ENCODE measurements around the gene TAS2R38. TPM values are rescaled to one million over a fixed set of nuclear protein-coding genes. Genes with fewer than 3 reads are reported as not detected.
A peak's percentile ranks its signal among the peaks of the same experiment; 100 is the strongest.

The TAS2R38 gene
- total and polyA plus RNA-seq, 3 donors from 2014 or later = not detected

DNA sequence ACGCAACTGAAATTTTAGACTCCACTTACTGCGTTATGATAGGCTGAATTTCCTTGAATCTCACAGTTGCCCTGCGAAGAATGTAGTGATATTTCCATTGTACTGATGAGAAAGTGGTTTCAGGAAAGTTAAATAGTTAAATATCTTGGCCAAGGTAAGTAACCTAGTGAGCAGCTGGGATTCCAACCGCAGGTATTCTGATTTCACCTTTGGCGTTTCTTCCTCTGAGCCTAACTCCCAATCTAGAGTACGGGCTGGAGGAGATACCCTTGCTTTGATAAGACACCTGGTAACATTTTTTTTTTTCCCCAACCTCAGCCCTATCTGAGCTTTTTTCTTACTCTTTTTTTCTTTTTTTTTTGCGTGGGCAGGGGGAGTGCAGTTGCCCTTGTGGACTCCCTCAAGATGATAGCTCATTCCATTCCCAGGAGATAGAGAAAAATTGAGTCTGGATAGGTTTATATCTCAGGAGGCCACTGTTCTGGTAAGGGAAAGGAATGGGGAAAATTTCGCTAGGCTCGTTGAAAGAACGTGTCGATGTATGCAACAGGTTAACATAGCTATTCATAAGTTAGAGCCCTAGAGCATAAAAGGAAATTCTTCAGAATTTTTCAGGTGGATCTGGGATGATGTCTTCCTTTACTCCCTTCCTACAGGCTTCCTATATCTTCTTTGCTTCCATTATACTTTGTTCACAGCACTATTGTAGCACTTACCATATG, 3.1 kb upstream of the TAS2R38 start:
- Histone ChIP-seq H3K27ac (no peak overlapping the region), H3K4me3 (peak overlapping the region; percentile 20 to 49), H3K9me3 (no peaks in the 10 kb centered on the region), H3K27me3 (no peaks in the 10 kb centered on the region), H3K36me3 (ENCODE audit: low read depth, missing control alignments) (no peaks in the 10 kb centered on the region), H3K4me1 (peaks cover 4% of the 10 kb centered on the region)
- WGBS, 2 donors = 21 to 31% methylated on average over 11 of the region's 11 CpGs
- TF ChIP-seq POLR2A (IDR thresholded peaks at IDR 0.05) = no peak
- TF ChIP-seq, protein P1, sequence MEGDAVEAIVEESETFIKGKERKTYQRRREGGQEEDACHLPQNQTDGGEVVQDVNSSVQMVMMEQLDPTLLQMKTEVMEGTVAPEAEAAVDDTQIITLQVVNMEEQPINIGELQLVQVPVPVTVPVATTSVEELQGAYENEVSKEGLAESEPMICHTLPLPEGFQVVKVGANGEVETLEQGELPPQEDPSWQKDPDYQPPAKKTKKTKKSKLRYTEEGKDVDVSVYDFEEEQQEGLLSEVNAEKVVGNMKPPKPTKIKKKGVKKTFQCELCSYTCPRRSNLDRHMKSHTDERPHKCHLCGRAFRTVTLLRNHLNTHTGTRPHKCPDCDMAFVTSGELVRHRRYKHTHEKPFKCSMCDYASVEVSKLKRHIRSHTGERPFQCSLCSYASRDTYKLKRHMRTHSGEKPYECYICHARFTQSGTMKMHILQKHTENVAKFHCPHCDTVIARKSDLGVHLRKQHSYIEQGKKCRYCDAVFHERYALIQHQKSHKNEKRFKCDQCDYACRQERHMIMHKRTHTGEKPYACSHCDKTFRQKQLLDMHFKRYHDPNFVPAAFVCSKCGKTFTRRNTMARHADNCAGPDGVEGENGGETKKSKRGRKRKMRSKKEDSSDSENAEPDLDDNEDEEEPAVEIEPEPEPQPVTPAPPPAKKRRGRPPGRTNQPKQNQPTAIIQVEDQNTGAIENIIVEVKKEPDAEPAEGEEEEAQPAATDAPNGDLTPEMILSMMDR (IDR thresholded peaks at IDR 0.05) = no peak
- DNase-seq = no peak
- intact Hi-C loops (cut with DNase I; ENCODE audit: low total_unique reads) = no loop called here

DNA sequence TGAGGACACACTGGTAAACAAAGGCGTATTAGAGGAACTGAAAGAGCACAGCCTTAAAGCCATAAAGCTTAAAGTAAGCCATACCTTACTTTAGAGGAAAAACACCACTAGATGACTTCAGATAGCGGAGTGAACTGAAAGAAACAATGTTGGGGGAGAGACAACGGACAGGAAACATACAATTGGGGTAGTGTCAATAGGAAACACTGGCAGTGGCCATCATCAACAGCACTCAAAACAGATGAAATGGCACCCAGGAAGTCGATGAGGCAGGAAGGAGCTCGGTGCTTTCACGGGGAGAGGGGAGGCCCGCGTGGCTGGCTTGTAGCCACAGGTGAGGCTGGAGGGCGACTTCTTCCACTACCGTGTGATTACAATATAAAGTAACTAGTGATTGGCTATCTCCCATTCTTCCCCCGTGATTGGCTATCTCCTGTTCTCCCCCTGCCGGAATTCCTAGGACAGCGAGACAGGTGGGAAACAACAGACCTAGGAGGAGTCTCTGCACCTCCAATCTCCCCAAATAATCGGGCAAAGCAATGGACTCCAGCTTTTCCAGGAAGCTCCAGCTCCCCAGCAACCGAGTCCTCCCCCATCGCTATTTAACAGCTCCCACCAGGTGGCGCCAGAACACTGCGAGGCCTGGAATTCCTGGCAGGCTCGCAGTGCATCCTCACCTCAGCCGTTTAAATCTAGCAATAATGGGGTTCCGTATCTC, 2.4 kb upstream of the TAS2R38 start:
- Histone ChIP-seq H3K4me3 (peak overlapping the region; percentile 20 to 49), H3K9me3 (no peaks in the 10 kb centered on the region), H3K36me3 (ENCODE audit: low read depth, missing control alignments) (no peaks in the 10 kb centered on the region), H3K4me1 (peaks cover 4% of the 10 kb centered on the region), H3K27ac (no peak overlapping the region), H3K27me3 (no peaks in the 10 kb centered on the region)
- peak; percentile 85 for DNase-seq
- intact Hi-C loops (cut with DNase I; ENCODE audit: low total_unique reads) = no loop called here
- TF ChIP-seq, protein P1 (IDR thresholded peaks at IDR 0.05) = peak; percentile 56 to 68 (median 59)
- TF ChIP-seq POLR2A (IDR thresholded peaks at IDR 0.05) = no peak
- WGBS, 2 donors = 13% methylated on average over 21 of the region's 21 CpGs

DNA sequence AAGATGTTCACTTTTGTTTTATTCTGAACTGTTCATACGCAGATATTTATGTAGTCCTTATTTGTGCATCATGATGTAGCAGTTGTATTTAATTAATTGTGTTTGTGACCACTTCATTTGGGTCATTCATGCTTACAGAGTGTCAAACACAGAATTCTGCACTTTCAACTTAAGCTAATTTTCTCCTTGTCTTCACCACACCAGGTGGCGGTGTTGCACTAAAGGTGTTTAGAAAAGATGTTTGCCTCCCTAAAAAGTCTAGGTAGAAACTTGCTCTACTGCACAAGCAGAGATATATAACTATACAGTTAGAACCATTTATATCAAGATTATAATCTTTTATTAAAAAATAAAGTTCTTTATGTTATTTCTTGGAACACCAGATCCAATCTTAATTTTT, 1.3 kb upstream of the TAS2R38 start:
- 64 to 79% methylated on average over 2 of the region's 2 CpGs for WGBS, 2 donors
- DNase-seq = no peak
- no peak overlapping the region for H3K27ac ChIP-seq
- no peaks in the 10 kb centered on the region for H3K9me3 ChIP-seq
- no peak overlapping the region for H3K4me3 ChIP-seq
- no peaks in the 10 kb centered on the region for H3K27me3 ChIP-seq
- H3K36me3 ChIP-seq (ENCODE audit: low read depth, missing control alignments) = no peaks in the 10 kb centered on the region
- H3K4me1 ChIP-seq = peaks cover 4% of the 10 kb centered on the region
- TF ChIP-seq POLR2A (IDR thresholded peaks at IDR 0.05) = no peak
- TF ChIP-seq, protein P1 (IDR thresholded peaks at IDR 0.05) = no peak
- intact Hi-C loops (cut with DNase I; ENCODE audit: low total_unique reads) = no loop called here

DNA sequence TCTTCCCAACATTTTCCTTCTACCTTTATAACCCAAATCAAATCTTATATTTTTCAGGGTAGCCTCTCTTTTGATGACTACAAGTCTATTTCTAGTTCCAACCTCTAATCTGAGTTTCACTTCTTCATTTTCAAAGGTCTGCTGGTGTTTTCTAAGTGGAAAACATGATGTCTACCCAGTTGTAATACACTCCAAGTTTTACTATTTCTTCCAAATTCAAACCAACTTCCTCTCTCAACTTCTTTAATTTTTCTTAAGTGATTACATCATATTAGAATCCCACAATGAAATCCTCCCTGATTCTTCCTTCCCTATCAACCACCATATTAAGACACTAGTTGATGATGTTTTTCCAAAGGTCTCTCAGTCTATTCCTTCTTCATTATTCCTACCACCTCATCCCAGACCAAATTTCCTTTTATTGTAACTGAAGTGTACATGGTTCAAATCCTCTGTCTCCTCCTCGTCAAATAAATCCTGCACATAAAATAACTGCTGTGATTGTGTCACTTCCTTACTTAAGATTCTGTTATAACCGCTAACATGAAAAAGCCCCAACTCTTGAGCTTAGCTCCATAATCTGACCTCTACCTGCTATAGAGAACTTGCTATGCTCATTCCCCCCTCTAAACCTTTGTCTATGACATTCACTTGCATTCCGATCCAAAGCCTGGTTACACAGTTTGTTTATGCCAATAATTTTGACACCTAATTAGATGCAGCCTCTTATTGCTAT, 12.7 kb downstream of the TAS2R38 start:
- Histone ChIP-seq H3K4me1 (no peaks in the 10 kb centered on the region), H3K27ac (no peak overlapping the region), H3K36me3 (ENCODE audit: low read depth, missing control alignments) (no peaks in the 10 kb centered on the region), H3K9me3 (no peaks in the 10 kb centered on the region), H3K4me3 (no peak overlapping the region), H3K27me3 (no peaks in the 10 kb centered on the region)
- DNase-seq = no peak
- no peak for TF ChIP-seq POLR2A (IDR thresholded peaks at IDR 0.05)
- TF ChIP-seq, protein P1 (IDR thresholded peaks at IDR 0.05) = no peak
- WGBS, 2 donors = 90 to 92% methylated on average over 3 of the region's 3 CpGs
- intact Hi-C loops (cut with DNase I; ENCODE audit: low total_unique reads) = no loop called here

Measured in testis (tissue), 3 donors.